Measurements from ENCODE around the gene PSMC5.
"Not testable (repeated sequence)": the region's sequence is repeated elsewhere in the genome, so short reads cannot be mapped to it uniquely, and the experiment has no call there.

Gene PSMC5

DNA sequence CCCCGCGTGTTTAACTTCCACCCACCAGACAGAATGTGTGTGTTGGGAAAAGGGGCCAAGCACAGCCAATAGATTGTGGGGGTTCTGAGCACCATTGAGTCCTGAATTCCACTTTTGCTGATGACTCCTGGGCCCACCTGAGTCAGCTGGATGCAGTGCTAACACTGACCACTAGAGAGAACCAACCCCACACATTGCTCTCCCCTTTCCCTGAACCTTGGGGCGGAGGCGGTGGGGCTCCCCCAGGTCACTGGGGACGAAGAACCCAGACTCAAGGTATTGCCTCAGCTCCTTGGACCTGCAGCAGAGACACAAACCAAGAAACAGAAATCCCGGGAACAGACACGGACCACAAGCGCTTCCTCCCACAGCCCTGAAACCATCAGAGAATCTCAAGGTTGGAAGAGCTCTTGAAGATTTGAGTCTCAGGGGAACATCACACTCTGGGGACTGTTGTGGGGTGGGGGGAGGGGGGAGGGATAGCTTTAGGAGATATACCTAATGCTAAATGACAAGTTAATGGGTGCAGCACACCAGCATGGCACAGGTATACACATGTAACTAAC lies 46.9 kb downstream of the PSMC5 start:
- DNase-seq = not testable (repeated sequence)

GRCh38 chr17:63874693-63875092 lies 47.5 kb downstream of the PSMC5 start:
- DNase-seq = not testable (repeated sequence)

GRCh38 chr17:63878413-63878812 lies 51.2 kb downstream of the PSMC5 start:
- DNase-seq = not testable (repeated sequence)

DNA sequence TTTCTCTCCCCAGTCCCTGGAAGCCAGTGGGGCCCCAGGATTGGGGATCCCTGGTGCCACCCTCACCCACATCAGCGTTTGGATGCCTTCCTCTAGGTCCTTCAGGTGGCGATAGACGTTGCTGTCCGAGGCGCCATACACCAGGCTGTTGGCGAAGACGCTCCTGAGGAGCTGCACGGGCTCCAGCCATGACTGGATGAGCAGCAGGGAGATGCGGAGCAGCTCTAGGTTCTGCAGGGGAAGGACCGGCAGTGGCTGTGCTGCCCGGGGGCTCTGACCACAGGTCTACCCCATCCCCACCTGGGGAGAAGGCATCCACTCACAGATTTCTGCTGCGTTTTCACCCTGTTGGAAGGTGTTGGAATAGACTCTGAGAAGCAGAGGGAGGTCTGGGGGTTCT lies 53.5 kb downstream of the PSMC5 start:
- DNase-seq = no peak

DNA sequence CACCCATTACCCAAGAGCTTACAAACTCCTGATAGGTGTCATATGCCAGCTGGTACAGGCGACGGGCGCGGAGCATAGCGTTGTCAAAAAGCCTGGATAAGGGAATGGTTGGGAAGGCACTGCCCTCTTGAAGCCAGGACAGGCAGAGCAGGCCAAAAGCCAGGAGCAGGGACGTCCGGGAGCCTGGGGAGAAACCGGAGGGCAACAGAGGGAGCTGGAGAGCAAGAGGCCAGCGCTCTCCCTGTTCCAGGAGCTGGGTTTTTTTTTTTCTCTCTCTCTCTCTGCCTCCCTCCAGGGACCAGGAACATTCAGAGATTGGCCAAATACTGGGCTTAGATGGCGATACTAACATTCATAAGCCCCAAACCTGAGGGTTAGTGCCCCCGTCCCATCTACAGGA lies 54.1 kb downstream of the PSMC5 start:
- not testable (repeated sequence) for DNase-seq

All from MV-4-11 (cell line).